ENCODE data around the gene DCXR. TPM values are rescaled to one million over a fixed set of nuclear protein-coding genes. Genes with fewer than 3 reads are reported as not detected.

Gene DCXR
- total and polyA plus RNA-seq, 2 experiments from 2014 or later: 86.9 to 137 TPM

DNA sequence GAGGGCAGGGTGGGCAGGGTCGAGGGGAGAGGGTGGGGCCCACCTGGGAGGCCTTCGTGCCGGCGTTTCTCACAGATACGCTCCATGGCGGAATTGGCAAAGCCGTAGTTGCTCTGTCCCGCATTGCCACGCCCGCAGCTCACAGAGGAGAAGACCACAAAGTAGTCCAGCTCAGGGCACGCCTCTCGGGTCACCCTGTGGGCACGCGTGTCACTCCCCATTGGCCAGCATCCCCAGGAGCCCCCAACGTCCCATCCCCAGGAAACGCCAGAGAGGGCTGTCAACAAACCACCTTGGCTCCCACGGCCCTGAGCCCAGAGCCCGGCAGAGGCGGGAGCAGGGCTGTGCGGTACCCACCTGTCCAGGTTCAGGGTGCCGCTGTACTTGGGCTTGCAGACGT, 44.5 kb upstream of the DCXR start (continued):
- TF ChIP-seq POLR2AphosphoS5 (IDR thresholded peaks at IDR 0.05; ENCODE audit: low read depth) (no peak), STAT1 (IDR thresholded peaks at IDR 0.05; ENCODE audit: unreplicated experiment) (no peak), ZNF114 (CRISPR knock-in tag; IDR thresholded peaks at IDR 0.05) (no peak), CREB1 (CRISPR knock-in tag; IDR thresholded peaks at IDR 0.05; ENCODE audit: low read depth) (no peak), ZNF331 (CRISPR knock-in tag; IDR thresholded peaks at IDR 0.05; ENCODE audit: low read depth) (no peak), NANOG (IDR thresholded peaks at IDR 0.05; ENCODE audit: borderline replicate concordance) (no peak)
- TF ChIP-seq, protein P1, sequence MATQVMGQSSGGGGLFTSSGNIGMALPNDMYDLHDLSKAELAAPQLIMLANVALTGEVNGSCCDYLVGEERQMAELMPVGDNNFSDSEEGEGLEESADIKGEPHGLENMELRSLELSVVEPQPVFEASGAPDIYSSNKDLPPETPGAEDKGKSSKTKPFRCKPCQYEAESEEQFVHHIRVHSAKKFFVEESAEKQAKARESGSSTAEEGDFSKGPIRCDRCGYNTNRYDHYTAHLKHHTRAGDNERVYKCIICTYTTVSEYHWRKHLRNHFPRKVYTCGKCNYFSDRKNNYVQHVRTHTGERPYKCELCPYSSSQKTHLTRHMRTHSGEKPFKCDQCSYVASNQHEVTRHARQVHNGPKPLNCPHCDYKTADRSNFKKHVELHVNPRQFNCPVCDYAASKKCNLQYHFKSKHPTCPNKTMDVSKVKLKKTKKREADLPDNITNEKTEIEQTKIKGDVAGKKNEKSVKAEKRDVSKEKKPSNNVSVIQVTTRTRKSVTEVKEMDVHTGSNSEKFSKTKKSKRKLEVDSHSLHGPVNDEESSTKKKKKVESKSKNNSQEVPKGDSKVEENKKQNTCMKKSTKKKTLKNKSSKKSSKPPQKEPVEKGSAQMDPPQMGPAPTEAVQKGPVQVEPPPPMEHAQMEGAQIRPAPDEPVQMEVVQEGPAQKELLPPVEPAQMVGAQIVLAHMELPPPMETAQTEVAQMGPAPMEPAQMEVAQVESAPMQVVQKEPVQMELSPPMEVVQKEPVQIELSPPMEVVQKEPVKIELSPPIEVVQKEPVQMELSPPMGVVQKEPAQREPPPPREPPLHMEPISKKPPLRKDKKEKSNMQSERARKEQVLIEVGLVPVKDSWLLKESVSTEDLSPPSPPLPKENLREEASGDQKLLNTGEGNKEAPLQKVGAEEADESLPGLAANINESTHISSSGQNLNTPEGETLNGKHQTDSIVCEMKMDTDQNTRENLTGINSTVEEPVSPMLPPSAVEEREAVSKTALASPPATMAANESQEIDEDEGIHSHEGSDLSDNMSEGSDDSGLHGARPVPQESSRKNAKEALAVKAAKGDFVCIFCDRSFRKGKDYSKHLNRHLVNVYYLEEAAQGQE (IDR thresholded peaks at IDR 0.05; ENCODE audit: unreplicated experiment): no peak
- TF ChIP-seq, protein P2, sequence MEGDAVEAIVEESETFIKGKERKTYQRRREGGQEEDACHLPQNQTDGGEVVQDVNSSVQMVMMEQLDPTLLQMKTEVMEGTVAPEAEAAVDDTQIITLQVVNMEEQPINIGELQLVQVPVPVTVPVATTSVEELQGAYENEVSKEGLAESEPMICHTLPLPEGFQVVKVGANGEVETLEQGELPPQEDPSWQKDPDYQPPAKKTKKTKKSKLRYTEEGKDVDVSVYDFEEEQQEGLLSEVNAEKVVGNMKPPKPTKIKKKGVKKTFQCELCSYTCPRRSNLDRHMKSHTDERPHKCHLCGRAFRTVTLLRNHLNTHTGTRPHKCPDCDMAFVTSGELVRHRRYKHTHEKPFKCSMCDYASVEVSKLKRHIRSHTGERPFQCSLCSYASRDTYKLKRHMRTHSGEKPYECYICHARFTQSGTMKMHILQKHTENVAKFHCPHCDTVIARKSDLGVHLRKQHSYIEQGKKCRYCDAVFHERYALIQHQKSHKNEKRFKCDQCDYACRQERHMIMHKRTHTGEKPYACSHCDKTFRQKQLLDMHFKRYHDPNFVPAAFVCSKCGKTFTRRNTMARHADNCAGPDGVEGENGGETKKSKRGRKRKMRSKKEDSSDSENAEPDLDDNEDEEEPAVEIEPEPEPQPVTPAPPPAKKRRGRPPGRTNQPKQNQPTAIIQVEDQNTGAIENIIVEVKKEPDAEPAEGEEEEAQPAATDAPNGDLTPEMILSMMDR (conservative IDR thresholded peaks at IDR 0.05; ENCODE audit: low read depth in 2 of 2): no peak
- TF ChIP-seq, protein P3, sequence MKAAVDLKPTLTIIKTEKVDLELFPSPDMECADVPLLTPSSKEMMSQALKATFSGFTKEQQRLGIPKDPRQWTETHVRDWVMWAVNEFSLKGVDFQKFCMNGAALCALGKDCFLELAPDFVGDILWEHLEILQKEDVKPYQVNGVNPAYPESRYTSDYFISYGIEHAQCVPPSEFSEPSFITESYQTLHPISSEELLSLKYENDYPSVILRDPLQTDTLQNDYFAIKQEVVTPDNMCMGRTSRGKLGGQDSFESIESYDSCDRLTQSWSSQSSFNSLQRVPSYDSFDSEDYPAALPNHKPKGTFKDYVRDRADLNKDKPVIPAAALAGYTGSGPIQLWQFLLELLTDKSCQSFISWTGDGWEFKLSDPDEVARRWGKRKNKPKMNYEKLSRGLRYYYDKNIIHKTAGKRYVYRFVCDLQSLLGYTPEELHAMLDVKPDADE (IDR thresholded peaks at IDR 0.05): no peak

DNA sequence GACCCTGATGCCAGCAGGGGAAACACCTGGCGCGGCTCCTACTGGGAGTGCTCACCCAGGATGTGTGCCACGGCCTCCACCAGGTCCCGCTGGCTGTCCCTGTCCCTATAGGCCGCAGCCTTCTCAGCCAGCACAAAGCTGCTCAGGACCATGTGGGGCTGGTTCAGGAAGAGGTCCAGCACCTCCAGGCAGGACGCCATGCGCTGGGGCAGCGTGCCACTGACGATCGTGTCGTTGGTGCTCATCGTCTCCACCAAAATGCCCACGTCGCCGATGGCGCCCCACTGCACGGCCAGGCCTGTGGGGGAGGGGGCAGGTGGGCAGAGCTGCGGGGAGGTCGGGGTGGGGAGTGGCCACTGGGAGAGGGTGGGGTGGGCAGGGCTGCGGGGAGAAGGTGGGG, 44.0 kb upstream of the DCXR start:
- DNase-seq (ENCODE audit: low spot score) (no peak), ATAC-seq (no peak)
- H3K9me2 ChIP-seq (ENCODE audit: insufficient read depth): no peaks in the 10 kb centered on the region
- H3K27ac ChIP-seq (ENCODE audit: low read depth): no peak overlapping the region
- no peaks in the 10 kb centered on the region for H3K27me3 ChIP-seq (ENCODE audit: insufficient read depth)
- peaks cover 17% of the 10 kb centered on the region for H3K27me3 Mint-ChIP-seq (ENCODE audit: insufficient read depth, low read depth, poor library complexity)
- no peaks in the 10 kb centered on the region for H3K4me1 ChIP-seq (ENCODE audit: insufficient read depth)
- no peaks in the 10 kb centered on the region for H3K79me2 ChIP-seq (replicated peaks; ENCODE audit: insufficient read depth)
- no peak overlapping the region for H3K27ac Mint-ChIP-seq
- H4K20me1 ChIP-seq (replicated peaks; ENCODE audit: insufficient read depth): peaks cover 8% of the 10 kb centered on the region
- H3K36me3 ChIP-seq (ENCODE audit: insufficient read depth): peaks cover 10% of the 10 kb centered on the region; the same call in 1 of the 2 replicates
- no peak overlapping the region for H3K4me2 ChIP-seq
- no peak overlapping the region for H3K4me3 ChIP-seq
- no peak overlapping the region for H2AFZ ChIP-seq
- H3K4me1 Mint-ChIP-seq: peaks cover 3% of the 10 kb centered on the region
- no peaks in the 10 kb centered on the region; the same call in 2 of the 3 replicates for H3K9me3 Mint-ChIP-seq
- H3K36me3 Mint-ChIP-seq (ENCODE audit: low read depth): peaks cover 50% of the 10 kb centered on the region
- no peak overlapping the region for H3K4me3 Mint-ChIP-seq
- H3F3A ChIP-seq (replicated peaks; ENCODE audit: low read depth): peaks cover 24% of the 10 kb centered on the region
- TF ChIP-seq POLR2AphosphoS5 (IDR thresholded peaks at IDR 0.05; ENCODE audit: low read depth) (no peak), EZH2phosphoT487 (IDR thresholded peaks at IDR 0.05; ENCODE audit: unreplicated experiment) (no peak), JUNB (IDR thresholded peaks at IDR 0.05; ENCODE audit: unreplicated experiment) (no peak), STAT1 (IDR thresholded peaks at IDR 0.05; ENCODE audit: unreplicated experiment) (no peak), CREB1 (CRISPR knock-in tag; IDR thresholded peaks at IDR 0.05; ENCODE audit: low read depth) (no peak), NANOG (IDR thresholded peaks at IDR 0.05; ENCODE audit: borderline replicate concordance) (no peak)
- TF ChIP-seq, protein P1 (IDR thresholded peaks at IDR 0.05; ENCODE audit: unreplicated experiment): no peak
- TF ChIP-seq, protein P3 (IDR thresholded peaks at IDR 0.05): no peak

All from GM23338 (cell line).